NCI-H1092 treated with DMSO at 0.1 percent for 48 hours (cell line): ENCODE measurements around the gene TDRD6.
A peak's percentile ranks its signal among the peaks of the same experiment; 100 is the strongest.
"Not testable (repeated sequence)": the region's sequence is repeated elsewhere in the genome, so short reads cannot be mapped to it uniquely, and the experiment has no call there.

Experiments used
- DNase-seq: peaks from one replicate; lab custom pipeline; 2025; lab: John Stamatoyannopoulos, UW

TDRD6 gene

DNA sequence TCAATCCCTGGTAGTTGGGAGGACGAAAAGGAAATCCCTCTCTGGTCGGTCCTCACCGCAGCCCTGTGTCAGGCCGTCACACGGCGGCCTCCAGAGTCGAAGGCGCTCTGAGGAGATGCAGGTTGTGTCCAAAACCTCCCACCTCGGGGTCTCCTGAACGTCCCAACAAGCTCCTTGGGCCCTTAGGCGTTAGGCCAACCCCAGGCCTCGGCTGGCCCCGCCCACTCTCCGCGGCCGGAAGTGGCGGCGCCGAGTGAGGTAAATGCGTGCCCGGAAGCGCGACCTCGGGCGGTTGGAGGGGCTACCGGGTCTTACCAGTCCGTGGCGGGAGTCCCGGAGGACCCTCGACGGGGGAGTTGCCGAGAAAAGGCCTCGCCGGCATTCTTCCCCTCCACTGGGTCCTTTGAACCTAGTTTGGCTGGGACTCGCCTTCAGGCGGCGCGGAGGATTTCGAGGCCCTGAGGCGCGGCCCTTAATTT, at the start of gene TDRD6:
Gene TDRD6, plus strand, starts transcription at position 267 of the 479 bp plus-strand sequence. CDS start 244 bp downstream, outside the sequence.
- no peak for DNase-seq

GRCh38 chr6:46637933-46638332, 49.8 kb upstream of the TDRD6 start:
- DNase-seq = no peak

- DNase-seq = no peak
Measured at GRCh38 chr6:46638650-46639049, 49.0 kb upstream of the TDRD6 start.

DNA sequence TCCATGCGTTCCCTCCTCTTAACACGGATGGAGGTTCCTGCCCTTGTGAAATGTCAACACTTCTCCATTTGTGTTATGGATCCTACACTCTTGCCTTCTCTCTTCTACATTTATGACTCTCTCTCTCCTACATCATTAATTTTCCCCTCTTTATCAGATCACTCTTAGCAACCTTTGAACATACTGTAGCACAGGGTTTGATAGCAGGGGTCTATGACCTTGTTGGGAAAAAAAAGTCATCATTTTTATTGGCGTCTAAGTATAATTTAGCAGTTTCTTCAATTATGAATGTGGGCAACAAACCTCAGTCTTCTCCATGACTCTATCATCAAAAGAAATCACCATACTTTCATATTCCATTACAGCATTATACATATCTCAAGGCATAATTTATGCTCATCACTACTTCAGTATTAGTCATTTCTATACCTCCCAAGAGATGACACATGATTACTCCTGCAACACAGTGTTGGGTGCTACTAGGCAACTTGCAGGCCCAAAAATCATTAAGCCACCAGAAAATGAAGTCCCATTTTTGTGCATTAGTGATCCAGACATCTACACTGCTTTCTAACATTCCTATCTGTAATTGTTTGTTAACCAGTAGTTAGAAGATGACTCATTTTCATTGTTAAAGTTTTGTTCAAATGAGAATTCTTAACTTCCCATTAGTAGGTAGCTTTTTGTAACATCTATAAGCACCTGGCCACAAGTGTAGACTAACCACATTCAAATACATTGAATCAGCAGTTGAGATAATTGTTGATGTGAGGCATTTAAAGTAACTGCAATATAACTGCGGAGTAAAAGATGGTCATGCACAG, 44.5 kb upstream of the TDRD6 start:
- no peak for DNase-seq

- DNase-seq = no peak
Measured at GRCh38 chr6:46645265-46645664, 42.4 kb upstream of the TDRD6 start.

DNA sequence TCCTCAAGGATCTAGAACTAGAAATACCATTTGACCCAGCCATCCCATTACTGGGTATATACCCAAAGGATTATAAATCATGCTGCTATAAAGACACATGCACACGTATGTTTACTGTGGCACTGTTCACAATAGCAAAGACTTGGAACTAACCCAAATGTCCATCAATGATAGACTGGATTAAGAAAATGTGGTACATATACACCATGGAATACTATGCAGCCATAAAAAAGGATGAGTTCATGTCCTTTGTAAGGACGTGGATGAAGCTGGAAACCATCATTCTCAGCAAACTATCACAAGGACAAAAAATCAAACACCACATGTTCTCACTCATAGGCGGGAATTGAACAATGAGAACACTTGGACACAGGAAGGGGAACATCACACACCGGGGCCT, 39.6 kb upstream of the TDRD6 start:
- DNase-seq = not testable (repeated sequence)

DNA sequence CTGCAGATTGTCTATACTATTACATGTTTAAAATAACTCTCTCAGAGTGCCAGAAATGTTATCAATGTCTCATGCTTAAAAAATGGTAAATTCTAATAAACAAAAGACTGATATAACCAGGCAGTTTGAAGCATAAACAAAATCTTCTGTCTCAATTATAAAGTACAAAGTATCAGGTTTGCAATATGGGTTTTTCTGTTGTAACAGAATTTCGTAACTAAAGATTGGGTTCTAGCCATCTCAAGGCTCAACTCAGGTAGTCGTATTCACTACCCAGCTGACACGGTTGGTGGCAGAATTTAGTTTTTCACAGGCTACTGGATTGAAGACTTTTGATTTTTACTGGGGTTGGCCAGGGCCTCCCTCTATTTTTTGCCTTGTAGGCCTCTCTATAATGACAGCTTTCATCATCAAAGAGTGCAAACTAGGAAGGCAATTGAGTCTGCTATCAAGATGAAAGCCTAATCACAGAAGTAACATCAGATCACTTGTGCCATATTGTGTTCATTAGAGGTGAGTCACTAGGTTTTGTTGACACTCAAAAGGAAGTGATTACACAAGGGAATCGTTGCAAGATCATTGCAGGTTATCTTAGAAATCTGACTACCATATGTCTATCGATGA, 38.7 kb upstream of the TDRD6 start:
- no peak for DNase-seq

DNA sequence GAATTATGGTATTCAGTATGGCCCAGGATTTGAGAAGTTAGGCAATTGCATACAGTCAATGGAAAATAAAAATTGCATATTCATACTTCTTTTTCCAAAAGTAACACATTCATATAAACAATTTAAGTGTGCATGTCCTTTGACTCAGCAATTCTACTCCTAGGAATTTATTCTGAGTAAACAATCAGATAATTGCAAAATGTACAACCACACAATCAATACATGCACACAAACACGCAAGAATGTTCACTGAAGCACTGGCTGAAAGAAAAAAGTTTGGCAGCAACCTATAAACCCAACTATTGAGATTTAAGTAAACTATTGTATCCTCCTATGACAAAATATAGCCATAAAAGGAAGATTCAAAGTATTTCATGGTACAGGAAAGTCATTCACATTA, 36.7 kb upstream of the TDRD6 start:
- no peak for DNase-seq

DNA sequence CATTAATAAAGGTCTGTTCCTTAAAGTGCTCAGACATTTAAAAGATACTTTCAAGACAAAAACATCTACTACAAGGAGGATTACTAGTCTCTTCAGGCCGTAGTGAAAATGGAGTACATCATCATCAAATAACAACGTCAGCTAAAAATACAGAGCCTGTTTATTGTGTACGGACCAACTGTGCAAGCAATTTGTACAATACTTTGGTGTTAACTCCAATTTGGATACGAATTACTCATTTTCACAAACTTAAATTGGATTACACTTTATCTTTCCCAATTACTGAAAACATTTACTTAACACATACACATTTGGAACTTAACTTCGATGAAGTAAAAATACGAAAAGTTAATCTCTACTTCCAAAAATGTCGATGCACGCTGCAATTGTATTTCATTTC, 35.9 kb upstream of the TDRD6 start:
- DNase-seq = no peak

- DNase-seq = no peak
Measured at GRCh38 chr6:46652232-46652602, 35.5 kb upstream of the TDRD6 start.

DNA sequence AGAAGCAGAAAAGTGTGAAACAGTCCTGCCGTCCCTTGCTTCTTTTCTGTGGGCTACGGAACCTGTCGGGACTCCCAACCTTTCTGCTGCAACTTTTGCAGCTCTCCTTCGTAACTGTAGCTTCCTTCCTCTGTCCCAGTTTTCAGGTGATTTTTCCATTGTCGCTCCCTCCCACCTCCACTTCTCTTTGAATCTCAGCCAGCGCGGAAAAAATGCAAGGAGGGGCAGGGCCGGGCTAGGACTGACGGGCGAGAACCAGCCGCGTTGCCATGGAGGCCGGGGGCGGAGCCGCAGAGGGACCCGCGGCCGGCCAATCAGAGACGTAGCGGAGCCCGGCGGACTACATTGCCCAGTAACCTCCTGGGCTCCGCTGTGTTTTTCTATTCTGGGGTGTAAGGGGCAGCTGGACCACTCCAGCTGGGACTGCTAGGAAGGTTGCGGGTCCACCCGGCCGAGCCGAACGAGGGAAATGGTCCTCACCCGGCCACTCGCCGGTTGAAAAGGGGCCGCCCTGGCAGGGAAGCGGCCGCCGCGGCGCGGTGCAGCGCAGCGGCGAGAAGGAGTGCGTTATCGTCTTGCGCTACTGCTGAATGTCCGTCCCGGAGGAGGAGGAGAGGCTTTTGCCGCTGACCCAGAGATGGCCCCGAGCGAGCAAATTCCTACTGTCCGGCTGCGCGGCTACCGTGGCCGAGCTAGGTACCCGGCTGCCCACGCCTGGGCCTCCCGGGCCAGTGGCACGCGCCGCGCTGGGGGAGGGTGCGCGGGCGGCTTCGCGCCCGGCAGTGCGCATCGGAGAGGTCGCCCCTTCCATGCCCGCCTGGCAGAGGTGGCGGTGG, 34.9 kb upstream of the TDRD6 start, which contains the start of the genes CYP39A1 and SLC25A27:
Gene CYP39A1, minus strand, starts transcription at position 216 of the 836 bp plus-strand sequence. CDS start 236 bp downstream, outside the sequence.
Gene SLC25A27, plus strand, starts transcription at position 373 of the 836 bp plus-strand sequence. Its CDS starts 218 bp downstream, at position 591.
- peak; percentile 77 for DNase-seq

- DNase-seq = no peak
Measured at GRCh38 chr6:46653439-46654195, 34.1 kb upstream of the TDRD6 start.

DNA sequence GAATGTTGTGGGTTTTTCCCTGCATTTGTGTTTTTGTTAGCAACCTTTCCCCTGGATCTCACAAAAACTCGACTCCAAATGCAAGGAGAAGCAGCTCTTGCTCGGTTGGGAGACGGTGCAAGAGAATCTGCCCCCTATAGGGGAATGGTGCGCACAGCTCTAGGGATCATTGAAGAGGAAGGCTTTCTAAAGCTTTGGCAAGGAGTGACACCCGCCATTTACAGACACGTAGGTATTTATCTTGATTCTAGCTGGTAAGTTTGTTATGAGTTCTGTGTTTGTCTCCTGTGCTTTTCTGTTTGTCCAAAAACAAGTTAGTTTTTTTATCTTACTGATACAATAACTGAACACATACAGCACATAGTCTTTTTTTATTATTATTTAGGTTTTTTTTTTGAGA, 31.9 kb upstream of the TDRD6 start:
- no peak for DNase-seq

- DNase-seq = no peak
Measured at GRCh38 chr6:46657642-46658041, 30.0 kb upstream of the TDRD6 start.

- DNase-seq = no peak
Measured at GRCh38 chr6:46661483-46661882, 26.2 kb upstream of the TDRD6 start.

- DNase-seq = no peak
Measured at GRCh38 chr6:46667377-46667776, 20.3 kb upstream of the TDRD6 start.

- DNase-seq = no peak
Measured at GRCh38 chr6:46674410-46674809, 13.3 kb upstream of the TDRD6 start.

- DNase-seq = no peak
Measured at GRCh38 chr6:46676604-46677313, 10.9 kb upstream of the TDRD6 start.

GRCh38 chr6:46677314-46677654, 10.4 kb upstream of the TDRD6 start:
- no peak for DNase-seq

DNA sequence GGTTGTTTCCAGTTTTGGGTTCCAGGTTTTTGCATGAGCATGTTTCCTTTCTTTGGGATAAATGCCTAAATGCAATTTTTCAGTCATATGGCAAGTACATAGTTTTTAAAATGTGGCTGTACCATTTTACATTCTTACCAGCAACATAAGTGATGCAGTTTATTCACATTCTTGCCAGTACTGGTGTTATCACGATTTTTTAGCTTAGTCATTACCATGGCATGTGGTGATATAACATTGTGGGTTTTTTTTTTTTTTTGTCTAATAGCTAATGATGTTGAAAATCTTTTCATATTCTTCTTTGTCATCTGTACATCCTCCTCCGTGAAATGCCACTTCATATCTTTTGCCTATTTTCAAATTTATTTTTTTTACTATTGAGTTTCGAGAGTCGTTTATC, 2.9 kb upstream of the TDRD6 start:
- no peak for DNase-seq
